ENCODE results near the gene SLC35E1.

SLC35E1 gene

GRCh38 chr19:16596399-16596798 is 24.2 kb upstream of the SLC35E1 start:
- no peak for DNase-seq (ENCODE audit: low read depth)

GRCh38 chr19:16595097-16595496 is 22.9 kb upstream of the SLC35E1 start:
- no peak for DNase-seq (ENCODE audit: low read depth)

GRCh38 chr19:16594681-16595091 is 22.5 kb upstream of the SLC35E1 start:
- DNase-seq (ENCODE audit: low read depth): no peak

DNA sequence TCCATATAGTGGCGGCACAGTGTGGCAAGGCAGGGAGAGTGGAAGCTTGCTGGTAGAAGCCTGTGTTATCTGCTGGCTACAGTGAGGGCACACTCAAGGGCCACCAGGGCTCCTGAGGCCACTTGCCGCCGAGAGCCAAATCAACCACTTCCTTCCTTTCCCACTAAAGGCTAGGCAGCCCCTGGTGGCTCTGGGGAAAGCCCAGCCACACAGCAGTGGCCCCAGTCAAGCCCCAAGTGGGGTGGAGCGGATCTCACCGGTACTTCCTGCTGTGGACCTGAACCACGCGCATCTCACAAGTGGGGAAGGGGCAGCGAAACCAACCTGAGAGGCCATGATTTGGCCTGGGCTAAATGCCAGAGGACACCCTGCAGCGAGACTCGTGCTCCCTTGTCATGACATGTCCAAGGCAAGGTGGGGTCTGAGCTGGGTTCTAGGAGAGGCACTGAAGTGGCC is 21.9 kb upstream of the SLC35E1 start:
- DNase-seq (ENCODE audit: low read depth): no peak

DNA sequence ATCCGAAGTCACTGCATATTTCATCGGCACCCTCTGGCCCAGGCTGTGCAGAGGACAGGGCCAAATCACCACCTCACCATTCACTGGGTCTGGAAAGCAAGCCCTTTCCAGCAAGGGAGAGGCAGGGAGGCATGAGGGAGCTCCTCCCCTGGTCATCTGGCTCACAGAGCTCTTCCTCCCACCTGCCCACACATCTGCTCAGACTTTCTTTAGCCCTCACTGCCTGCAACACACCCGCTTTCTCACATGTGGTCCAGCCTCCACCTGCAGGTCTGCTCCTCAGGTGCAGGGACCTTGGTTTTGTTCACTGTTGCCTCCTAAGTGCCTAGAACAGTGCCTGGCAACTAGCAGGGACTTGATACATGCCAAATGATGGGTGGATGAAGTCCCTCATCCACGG is 21.0 kb upstream of the SLC35E1 start:
- no peak for DNase-seq (ENCODE audit: low read depth)

- DNase-seq (ENCODE audit: low read depth): no peak
Observed at GRCh38 chr19:16591803-16592556, 19.8 kb upstream of the SLC35E1 start.

DNA sequence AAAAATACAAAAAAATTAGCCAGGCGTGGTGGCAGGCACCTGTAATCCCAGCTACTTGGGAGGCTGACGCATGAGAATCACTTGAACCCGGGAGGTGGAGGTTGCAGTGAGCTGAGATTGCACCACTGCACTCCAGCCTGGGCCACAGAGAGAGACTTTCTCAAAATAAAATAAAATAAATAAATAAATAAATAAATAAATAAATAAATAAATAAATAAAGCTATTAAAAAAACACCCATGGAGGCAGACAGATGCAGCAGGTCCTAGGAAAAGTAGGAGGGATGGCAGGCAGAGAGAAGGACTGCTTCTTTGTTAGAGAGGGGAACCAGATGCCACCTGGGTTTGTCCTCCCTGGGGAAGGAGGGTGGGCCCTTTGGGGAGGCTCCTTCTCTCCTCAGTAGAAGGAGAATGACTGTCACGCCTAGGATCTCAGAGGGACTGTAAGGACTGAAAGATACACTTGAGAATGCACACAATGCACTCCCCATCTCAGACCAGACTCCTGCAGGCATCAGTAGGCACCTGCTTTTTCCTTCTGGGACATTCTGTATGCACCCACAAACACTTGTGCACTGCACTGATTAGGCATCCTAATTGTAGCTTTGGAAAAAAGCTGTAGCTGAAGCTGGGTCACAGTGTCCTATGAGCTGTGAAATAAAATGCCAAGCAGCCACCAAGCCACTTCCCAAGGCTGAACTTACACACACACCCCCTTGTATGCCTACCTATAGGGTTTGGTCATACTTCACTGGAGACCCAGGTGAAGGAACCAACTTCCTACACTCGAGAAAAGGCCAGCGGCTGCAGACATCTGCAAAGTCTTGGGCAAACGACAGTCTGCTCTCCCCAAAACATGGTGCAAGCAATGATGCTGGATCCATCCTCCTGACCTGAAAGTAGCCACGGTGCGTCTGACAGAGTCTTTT is 18.9 kb upstream of the SLC35E1 start:
- DNase-seq (ENCODE audit: low read depth): no peak

DNA sequence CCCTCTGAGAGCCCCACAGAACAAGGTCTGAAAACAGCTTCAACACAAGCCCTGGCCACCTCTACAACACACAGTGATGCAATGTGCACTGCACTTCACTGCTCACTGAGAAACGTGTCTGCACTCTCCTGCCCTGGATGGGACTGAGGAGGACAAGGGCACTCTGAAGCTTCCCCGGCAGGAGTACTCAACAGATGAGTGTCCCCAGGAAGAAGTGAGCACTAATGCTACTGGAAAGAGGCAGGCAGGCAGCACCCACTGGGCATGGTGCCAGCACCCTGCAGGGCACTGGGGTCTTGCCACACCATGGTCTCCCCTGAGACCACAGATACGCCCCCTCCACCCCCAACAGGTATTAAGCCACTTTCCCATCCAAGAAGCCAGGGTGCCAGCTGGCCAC is 17.7 kb upstream of the SLC35E1 start:
- no peak for DNase-seq (ENCODE audit: low read depth)

GRCh38 chr19:16588824-16589577 is 16.8 kb upstream of the SLC35E1 start:
- no peak for DNase-seq (ENCODE audit: low read depth)

DNA sequence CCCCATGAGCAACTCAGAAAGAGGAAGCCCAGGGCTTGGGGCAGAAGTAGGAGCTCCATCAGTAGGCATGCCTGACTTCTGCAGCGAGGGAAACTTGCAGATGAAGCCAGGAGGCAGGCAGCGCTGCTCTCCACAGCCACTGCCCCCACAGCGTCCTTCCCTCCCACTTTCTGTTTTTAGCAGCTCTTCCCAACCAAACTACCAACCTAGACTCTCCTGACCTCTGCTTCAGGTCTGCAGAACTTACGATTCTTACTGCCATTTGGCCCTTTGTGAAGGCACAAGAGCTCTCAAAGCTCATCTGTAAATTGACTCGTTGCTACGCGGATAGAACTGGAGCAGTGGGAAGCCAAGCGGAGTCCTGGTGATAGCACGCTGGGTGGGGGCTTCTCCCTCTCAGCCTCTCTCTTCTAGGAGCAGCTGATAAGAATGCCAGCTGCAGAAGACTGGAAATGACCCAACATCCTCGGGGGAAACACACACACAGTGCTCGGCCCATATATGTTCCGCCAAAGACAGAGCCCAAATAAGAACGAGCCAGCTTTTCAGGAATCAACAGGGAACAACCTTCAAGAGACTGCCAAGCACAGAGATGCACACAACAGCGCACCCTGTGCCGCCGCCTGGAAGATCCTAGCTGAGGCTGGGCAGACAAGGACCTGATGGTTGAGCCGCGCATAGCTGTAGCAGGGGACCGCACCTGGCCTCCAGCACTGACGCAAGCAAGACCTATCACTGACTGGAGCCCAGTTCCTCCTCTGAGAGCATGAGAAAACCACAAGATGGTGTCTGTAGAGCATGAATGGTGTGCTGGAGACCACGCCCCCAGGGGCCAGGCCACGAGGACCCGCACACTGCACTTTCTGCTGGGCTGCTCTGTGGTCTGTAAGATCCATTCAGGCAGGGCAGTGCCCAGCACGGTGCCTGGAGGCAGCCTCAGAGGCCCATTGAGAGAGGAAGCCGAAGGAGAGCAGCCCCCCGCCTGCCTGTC is 15.9 kb upstream of the SLC35E1 start:
- peak; percentile 76 for DNase-seq (ENCODE audit: low read depth)

DNA sequence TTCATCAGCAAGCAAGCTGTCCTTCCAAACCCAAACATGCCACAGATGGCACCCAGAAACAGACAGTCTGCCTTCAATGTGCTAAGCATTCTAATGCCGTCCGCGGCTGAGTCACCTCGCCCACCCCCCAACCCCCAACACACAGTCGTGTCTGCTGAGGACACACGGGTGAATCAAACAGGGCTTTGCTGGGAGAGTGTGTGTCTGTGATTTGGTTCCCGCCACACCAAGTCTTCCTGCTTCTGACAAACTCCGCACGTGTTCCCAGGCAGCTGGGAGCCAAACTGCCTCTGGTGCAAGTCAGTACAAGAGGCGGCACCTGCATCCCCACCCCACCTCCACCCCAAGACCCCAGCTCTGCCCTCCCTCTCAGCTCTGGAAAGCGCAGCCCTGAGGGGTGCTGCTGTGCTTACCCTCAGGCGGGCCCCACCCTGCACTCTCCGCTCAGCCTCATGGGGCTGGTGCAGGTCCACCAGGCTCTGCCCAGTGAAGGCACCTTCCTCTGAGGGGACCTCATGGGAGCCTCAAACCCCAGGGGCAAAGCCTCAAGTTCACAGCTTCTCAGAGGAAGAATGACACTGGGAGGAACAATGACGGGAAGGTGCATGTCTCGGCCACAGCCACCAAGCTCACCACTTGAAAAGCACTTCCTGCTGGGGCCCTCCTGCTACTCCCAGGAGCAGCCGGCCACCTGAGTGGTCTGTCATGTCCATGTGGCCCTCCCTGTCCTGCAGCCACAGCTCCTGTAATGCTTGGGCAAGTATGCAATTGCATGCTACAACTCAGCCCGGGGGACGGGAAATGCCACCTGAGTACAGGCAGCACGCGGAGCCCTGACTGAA is 15.0 kb upstream of the SLC35E1 start:
- DNase-seq (ENCODE audit: low read depth): peak; percentile 46

DNA sequence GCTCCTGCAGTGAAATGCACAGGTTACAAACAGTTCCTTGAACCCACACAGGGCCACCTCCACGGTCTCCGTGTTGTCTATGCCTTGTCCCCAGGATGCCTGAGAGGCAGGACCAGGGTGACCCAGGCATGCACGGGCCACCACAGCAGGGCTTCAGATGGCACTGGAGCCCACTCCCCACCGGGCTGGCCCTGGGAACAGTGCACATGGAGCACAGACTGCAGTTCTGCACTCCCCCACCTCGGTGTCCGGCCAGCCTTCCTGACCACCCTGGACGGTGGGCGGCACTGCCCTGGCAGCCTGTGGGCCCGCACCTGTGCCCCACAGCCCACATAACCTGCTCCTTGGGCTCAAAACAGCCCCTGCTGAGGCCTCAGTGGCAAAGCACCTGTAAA is 14.3 kb upstream of the SLC35E1 start:
- DNase-seq (ENCODE audit: low read depth): no peak

DNA sequence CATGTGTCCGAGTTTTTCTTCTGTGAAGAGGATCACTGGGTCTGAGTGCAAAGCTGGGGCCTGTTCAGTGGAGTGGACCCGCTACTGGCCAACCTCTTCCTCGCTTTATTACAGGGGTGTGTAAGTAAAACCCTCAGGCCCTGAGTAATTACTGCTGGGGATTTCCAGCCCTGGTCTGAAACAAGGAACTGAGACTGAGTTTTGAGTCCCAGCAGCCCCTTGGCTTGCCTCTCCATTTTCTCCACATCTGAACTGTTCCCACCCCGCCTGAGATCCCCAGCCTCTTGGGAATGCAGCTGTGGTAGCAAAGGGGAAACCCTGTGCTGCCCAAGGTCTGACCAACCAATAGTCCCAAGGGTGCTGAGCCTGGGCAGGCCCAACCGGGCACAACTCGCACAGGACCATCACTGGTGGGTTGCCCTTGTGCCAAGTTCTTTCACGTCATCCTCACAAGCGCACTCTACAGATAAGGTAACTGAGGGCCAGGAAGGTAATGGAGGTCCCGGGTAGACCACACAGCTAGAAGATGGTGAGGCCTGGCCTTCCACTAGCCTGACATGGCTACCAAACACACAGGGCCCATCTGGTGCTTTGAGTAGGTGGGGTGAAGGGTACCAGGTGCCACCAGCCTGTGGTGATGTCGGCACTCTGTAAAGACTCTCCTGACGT is 13.7 kb upstream of the SLC35E1 start:
- DNase-seq (ENCODE audit: low read depth): no peak

DNA sequence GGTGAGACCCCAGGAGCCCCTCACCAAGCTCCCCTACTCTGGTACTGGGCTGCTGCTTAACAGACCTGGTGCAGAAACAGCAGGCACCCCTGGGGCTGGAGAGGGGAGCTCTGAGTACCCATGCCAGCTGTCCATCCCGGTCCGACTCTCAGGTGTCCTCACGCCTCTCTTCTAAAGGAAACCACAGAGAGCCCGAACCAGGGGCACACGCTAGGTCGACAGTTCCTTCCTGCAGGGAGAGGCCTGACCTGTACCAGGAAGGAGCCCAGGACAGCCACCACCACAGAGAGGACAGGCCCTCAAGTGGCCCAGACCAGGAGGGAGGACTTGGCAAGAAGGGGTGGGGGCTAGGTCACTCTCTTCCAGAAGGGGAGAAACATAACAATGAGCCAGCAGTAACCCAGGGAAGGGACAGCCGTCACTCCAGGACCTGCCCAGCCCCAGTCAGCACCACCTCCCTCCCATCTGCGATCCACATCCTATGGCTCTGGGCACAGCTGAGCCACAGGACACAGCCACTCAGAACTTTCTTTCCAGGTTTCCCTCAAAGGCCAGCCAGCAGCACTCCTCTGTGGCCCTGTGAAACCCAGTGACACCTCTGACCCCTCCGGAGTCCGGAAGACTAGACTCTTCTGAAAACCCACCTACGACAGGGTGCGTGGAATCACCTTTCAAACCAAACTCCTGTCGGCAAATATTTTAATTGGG is 13.0 kb upstream of the SLC35E1 start:
- no peak for DNase-seq (ENCODE audit: low read depth)

DNA sequence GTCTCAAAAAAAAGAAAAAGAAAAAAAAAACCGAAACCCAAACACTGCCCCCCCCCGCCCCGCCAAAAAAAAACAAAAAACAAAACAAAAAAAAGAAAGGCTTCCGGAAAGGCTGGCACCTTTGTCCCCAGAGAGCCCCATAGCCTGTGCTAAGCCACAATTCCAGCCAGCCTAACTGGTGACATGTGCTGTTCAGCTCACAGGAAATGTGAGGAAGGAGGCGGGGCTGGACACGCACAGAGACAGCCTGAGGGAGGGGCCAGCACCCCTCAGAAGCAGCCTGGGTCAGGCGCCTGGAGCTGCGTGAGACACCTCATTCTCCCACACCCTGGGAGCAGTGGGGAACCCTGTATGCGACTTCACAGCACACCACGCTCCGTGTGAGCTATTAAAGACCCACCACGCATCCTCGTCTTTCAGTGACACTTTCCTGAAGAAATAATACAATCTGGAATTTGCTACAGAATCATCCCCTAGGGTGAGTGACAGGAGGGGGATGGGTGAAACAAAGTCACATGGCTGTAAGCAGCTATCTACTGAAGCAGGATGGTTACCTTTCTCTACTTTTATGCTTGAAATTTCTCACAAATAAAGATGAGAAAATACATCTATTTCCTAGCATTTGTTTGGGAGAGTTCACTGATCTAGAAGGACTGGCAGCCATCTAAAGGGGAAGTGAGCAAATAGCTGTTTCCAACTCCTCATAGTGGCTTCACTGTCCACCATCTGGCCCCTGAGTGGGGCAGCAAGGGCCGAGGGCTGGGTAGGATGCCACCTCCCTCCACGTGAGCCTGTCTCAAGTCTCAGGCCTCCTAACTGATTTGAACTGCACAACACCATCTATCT is 12.3 kb upstream of the SLC35E1 start:
- DNase-seq (ENCODE audit: low read depth): peak; percentile 59

GRCh38 chr19:16582486-16583261 is 10.5 kb upstream of the SLC35E1 start:
- DNase-seq (ENCODE audit: low read depth): no peak

GRCh38 chr19:16581971-16582343 is 9.7 kb upstream of the SLC35E1 start:
- DNase-seq (ENCODE audit: low read depth): peak; percentile 85

All from amniotic epithelial cell (primary cell).